Mucosa of rectum (tissue), 2 donors: ENCODE measurements around the gene RANBP17.

Experiments used
- H3K27ac ChIP-seq, 2 donors: one replicate each; pipeline ENCODE4 v1.7.0; 2013; ENCODE audit warnings: inconsistent platforms in 2 of 2, low read depth in 2 of 2, low read length in 2 of 2
- H3K27me3 ChIP-seq, 2 donors: one replicate each; pipeline ENCODE4 v1.7.0; 2013; ENCODE audit warnings: low read length in 2 of 2; ENCODE audit not compliant: control insufficient read depth in 2 of 2, insufficient read depth in 2 of 2
- H3K36me3 ChIP-seq, 2 donors: one replicate each; pipeline ENCODE4 v1.7.0; 2013; ENCODE audit warnings: low read length in 2 of 2; ENCODE audit not compliant: control insufficient read depth in 2 of 2, insufficient read depth in 2 of 2
- H3K4me1 ChIP-seq, 2 donors: one replicate each; pipeline ENCODE4 v1.7.0; 2013; ENCODE audit warnings: low read length in 2 of 2, mild to moderate bottlenecking in 1 of 2; ENCODE audit not compliant: control insufficient read depth in 2 of 2, insufficient read depth in 2 of 2
- H3K4me3 ChIP-seq, 2 donors: one replicate each; pipeline ENCODE4 v1.7.0; 2013; ENCODE audit warnings: low read length in 2 of 2
- H3K9ac ChIP-seq, 2 donors: one replicate each; pipeline ENCODE4 v1.7.0; 2013; ENCODE audit warnings: low read length in 2 of 2, low read depth in 1 of 2, mild to moderate bottlenecking in 1 of 2
- H3K9me3 ChIP-seq, 2 donors: one replicate each; pipeline ENCODE4 v1.7.0; 2013; ENCODE audit warnings: low read length in 2 of 2; ENCODE audit not compliant: control insufficient read depth in 2 of 2
- donor health status: healthy.
- donor health status: Normal muscosa, but diverticular disease.

Gene RANBP17

GRCh38 chr5:171129308-171129707 is 267.5 kb downstream of the RANBP17 start:
- no peaks in the 10 kb centered on the region for H3K36me3 ChIP-seq
- H3K9ac ChIP-seq: no peak overlapping the region
- no peak overlapping the region for H3K27ac ChIP-seq
- no peak overlapping the region for H3K4me3 ChIP-seq
- no peaks in the 10 kb centered on the region for H3K4me1 ChIP-seq
- H3K9me3 ChIP-seq: no peaks in the 10 kb centered on the region
- no peaks in the 10 kb centered on the region for H3K27me3 ChIP-seq

GRCh38 chr5:171131497-171131896 is 269.7 kb downstream of the RANBP17 start:
- Histone ChIP-seq H3K4me1 (no peaks in the 10 kb centered on the region), H3K27ac (no peak overlapping the region), H3K27me3 (no peaks in the 10 kb centered on the region), H3K9me3 (no peaks in the 10 kb centered on the region), H3K36me3 (no peaks in the 10 kb centered on the region), H3K4me3 (no peak overlapping the region), H3K9ac (no peak overlapping the region)

- Histone ChIP-seq H3K4me1 (no peaks in the 10 kb centered on the region), H3K36me3 (no peaks in the 10 kb centered on the region), H3K9ac (no peak overlapping the region), H3K9me3 (no peaks in the 10 kb centered on the region), H3K27me3 (no peaks in the 10 kb centered on the region), H3K4me3 (no peak overlapping the region), H3K27ac (no peak overlapping the region)
Measured at GRCh38 chr5:171137768-171138525, 276.1 kb downstream of the RANBP17 start.

GRCh38 chr5:171139227-171139626 is 277.4 kb downstream of the RANBP17 start:
- Histone ChIP-seq H3K9me3 (no peaks in the 10 kb centered on the region), H3K27me3 (no peaks in the 10 kb centered on the region), H3K27ac (no peak overlapping the region), H3K4me3 (no peak overlapping the region), H3K4me1 (no peaks in the 10 kb centered on the region), H3K36me3 (no peaks in the 10 kb centered on the region), H3K9ac (no peak overlapping the region)

- Histone ChIP-seq H3K4me3 (no peak overlapping the region), H3K36me3 (no peaks in the 10 kb centered on the region), H3K9ac (no peak overlapping the region), H3K27ac (no peak overlapping the region), H3K27me3 (no peaks in the 10 kb centered on the region), H3K9me3 (no peaks in the 10 kb centered on the region), H3K4me1 (no peaks in the 10 kb centered on the region)
Measured at GRCh38 chr5:171142617-171143016, 280.8 kb downstream of the RANBP17 start.

- Histone ChIP-seq H3K9me3 (no peaks in the 10 kb centered on the region), H3K27ac (no peak overlapping the region), H3K27me3 (no peaks in the 10 kb centered on the region), H3K4me3 (no peak overlapping the region), H3K9ac (no peak overlapping the region), H3K4me1 (no peaks in the 10 kb centered on the region), H3K36me3 (no peaks in the 10 kb centered on the region)
Measured at GRCh38 chr5:171143171-171143570, 281.4 kb downstream of the RANBP17 start.

- H3K36me3 ChIP-seq: no peaks in the 10 kb centered on the region
- no peak overlapping the region for H3K9ac ChIP-seq
- no peaks in the 10 kb centered on the region for H3K9me3 ChIP-seq
- no peaks in the 10 kb centered on the region for H3K4me1 ChIP-seq
- H3K4me3 ChIP-seq: no peak overlapping the region
- no peaks in the 10 kb centered on the region for H3K27me3 ChIP-seq
- H3K27ac ChIP-seq: no peak overlapping the region
Measured at GRCh38 chr5:171143926-171144325, 282.1 kb downstream of the RANBP17 start.

DNA sequence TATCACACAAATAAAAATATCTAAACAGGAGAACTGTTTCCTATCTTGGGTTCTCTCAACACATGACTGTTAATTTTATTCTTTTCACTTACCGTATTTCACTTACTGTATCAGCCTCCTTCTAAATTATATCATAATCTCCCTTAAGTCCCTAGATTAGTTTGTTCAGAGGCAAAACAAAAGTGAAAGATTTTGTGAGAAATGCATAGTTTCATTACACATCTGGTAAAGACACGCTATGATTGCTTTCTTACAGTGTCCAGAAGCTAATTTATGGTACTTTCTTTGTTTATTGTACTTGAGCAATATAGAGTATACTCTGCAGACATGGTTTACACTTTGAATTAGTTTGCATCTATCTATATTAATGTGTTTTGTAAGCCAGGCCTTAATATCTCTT is 287.5 kb downstream of the RANBP17 start:
- no peaks in the 10 kb centered on the region for H3K4me1 ChIP-seq
- no peaks in the 10 kb centered on the region for H3K9me3 ChIP-seq
- H3K36me3 ChIP-seq: no peaks in the 10 kb centered on the region
- no peak overlapping the region for H3K9ac ChIP-seq
- no peaks in the 10 kb centered on the region for H3K27me3 ChIP-seq
- no peak overlapping the region for H3K27ac ChIP-seq
- no peak overlapping the region for H3K4me3 ChIP-seq

DNA sequence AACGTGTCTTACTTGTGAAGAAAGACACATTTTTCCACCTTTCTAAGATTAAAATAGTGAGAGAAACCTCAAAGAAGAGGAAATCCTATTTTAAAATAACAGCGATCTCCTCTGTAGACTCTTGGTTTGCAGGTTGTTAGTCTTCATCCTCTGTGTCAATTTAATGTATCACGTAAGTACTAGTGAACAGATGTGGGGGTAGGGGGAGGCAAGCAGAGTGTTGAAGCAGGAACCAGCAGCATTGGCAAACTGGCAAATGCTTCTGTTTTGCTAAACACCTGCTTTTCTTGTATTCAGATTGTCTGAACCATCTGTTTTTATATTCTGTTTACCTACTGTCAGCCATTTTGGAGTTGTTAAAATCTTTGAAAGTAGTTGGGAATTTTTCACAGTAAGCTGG is 288.0 kb downstream of the RANBP17 start:
- no peak overlapping the region for H3K4me3 ChIP-seq
- no peaks in the 10 kb centered on the region for H3K27me3 ChIP-seq
- H3K9ac ChIP-seq: no peak overlapping the region
- no peaks in the 10 kb centered on the region for H3K9me3 ChIP-seq
- H3K4me1 ChIP-seq: no peaks in the 10 kb centered on the region
- no peak overlapping the region for H3K27ac ChIP-seq
- no peaks in the 10 kb centered on the region for H3K36me3 ChIP-seq

DNA sequence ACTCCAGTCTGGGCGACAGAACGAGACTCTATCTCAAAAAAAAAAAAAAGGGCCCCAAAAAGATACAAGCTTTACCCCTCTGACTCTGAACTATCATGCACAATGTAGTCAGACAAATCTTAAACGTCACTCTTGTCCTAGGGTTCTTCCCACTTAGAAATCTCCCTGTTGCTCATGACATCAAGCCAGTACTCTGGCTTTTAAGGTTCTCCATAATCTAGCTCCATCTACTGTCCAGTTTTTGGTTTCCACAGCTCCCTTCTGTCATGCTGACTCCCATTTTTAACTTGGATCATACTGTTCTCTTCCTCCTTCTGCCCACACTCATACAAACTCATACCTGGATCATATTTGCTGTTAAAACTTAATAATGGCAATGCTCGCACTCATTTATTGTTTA is 290.6 kb downstream of the RANBP17 start:
- no peaks in the 10 kb centered on the region for H3K9me3 ChIP-seq
- H3K4me3 ChIP-seq: no peak overlapping the region
- no peaks in the 10 kb centered on the region for H3K4me1 ChIP-seq
- no peaks in the 10 kb centered on the region for H3K27me3 ChIP-seq
- no peaks in the 10 kb centered on the region for H3K36me3 ChIP-seq
- no peak overlapping the region for H3K27ac ChIP-seq
- H3K9ac ChIP-seq: no peak overlapping the region
